Measurements from ENCODE around the gene DQX1. TPM values are rescaled to one million over a fixed set of nuclear protein-coding genes. Genes with fewer than 3 reads are reported as not detected.

The DQX1 gene
- polyA plus RNA-seq, 1 donor (not counting 4 experiments of a cell fraction or from before 2014, with no cell fraction given): 5.9 TPM

DNA sequence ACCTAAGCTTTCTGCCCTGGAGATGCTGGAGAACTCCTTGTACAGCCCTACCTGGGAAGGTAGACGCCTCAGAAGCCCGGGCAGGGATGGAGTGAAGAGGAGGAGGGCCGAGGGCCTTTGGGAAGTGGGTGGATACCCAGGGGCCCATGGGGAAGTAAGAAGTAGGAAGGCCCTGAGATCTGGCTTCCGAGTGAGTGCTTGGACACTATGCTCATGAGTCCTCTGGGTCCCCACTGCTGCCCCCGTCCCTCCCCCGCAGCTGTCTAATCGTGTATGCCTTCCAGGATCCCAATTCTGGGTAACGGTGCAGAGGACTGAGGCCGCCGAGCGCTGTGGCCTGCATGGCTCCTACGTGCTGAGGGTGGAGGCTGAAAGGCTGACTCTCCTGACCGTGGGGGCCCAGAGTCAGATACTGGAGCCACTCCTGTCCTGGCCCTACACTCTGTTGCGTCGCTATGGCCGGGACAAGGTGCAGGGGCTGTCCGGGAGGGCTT is 29.6 kb upstream of the DQX1 start:
- no peak for DNase-seq (ENCODE audit: low read depth, low spot score)
- H3K79me2 ChIP-seq (ENCODE audit: control insufficient read depth, insufficient read depth, low read length): no peaks in the 10 kb centered on the region
- H3K27ac ChIP-seq (ENCODE audit: control insufficient read depth, insufficient read depth, low read length): no peak overlapping the region
- dilution Hi-C loops (cut with MboI; ENCODE audit: extremely low pct_ligation_motif_present, low sequenced_read_pairs): no loop called here
- H3K36me3 ChIP-seq (ENCODE audit: control insufficient read depth in 2 of 2, extremely low read depth in 1 of 2, insufficient read depth in 2 of 2, low read length in 2 of 2): no peaks in the 10 kb centered on the region
- no peaks in the 10 kb centered on the region for H3K9me3 ChIP-seq (ENCODE audit: control insufficient read depth, low read depth, low read length)
- no peaks in the 10 kb centered on the region for H4K20me1 ChIP-seq (ENCODE audit: control insufficient read depth, extremely low read depth, insufficient read depth, low read length)
- peaks cover 16% of the 10 kb centered on the region for H3K27me3 ChIP-seq (ENCODE audit: control insufficient read depth, extremely low read depth, insufficient read depth, low read length)
- H3K9me1 ChIP-seq (ENCODE audit: control insufficient read depth, extremely low read depth, insufficient read depth, low read length): no peaks in the 10 kb centered on the region
- no peak for FAIRE-seq
- peaks cover 10% of the 10 kb centered on the region for H3K4me1 ChIP-seq (ENCODE audit: control insufficient read depth, extremely low read depth, insufficient read depth, low read length)
- TF ChIP-seq, protein P1, sequence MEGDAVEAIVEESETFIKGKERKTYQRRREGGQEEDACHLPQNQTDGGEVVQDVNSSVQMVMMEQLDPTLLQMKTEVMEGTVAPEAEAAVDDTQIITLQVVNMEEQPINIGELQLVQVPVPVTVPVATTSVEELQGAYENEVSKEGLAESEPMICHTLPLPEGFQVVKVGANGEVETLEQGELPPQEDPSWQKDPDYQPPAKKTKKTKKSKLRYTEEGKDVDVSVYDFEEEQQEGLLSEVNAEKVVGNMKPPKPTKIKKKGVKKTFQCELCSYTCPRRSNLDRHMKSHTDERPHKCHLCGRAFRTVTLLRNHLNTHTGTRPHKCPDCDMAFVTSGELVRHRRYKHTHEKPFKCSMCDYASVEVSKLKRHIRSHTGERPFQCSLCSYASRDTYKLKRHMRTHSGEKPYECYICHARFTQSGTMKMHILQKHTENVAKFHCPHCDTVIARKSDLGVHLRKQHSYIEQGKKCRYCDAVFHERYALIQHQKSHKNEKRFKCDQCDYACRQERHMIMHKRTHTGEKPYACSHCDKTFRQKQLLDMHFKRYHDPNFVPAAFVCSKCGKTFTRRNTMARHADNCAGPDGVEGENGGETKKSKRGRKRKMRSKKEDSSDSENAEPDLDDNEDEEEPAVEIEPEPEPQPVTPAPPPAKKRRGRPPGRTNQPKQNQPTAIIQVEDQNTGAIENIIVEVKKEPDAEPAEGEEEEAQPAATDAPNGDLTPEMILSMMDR (optimal IDR thresholded peaks at IDR 0.05 in 1 of 3, IDR thresholded peaks at IDR 0.05 in 1 of 3, conservative IDR thresholded peaks at IDR 0.05 in 1 of 3; ENCODE audit: extremely low read depth in 1 of 3, insufficient read depth in 2 of 3, low read length in 3 of 3): no peak
- no peak for TF ChIP-seq EZH2 (IDR thresholded peaks at IDR 0.05; ENCODE audit: low read length)
- no peak overlapping the region for H2AFZ ChIP-seq (ENCODE audit: control insufficient read depth, low read length)
- no peak overlapping the region for H3K4me3 ChIP-seq (ENCODE audit: control insufficient read depth in 2 of 3, extremely low read depth in 1 of 3, insufficient read depth in 2 of 3, low read depth in 1 of 3, low read length in 3 of 3)
- no peak overlapping the region for H3K4me2 ChIP-seq (ENCODE audit: control insufficient read depth, extremely low read depth, insufficient read depth, low read depth, low read length)
- no peak overlapping the region for H3K9ac ChIP-seq (ENCODE audit: control insufficient read depth, extremely low read depth, insufficient read depth, low read length)

DNA sequence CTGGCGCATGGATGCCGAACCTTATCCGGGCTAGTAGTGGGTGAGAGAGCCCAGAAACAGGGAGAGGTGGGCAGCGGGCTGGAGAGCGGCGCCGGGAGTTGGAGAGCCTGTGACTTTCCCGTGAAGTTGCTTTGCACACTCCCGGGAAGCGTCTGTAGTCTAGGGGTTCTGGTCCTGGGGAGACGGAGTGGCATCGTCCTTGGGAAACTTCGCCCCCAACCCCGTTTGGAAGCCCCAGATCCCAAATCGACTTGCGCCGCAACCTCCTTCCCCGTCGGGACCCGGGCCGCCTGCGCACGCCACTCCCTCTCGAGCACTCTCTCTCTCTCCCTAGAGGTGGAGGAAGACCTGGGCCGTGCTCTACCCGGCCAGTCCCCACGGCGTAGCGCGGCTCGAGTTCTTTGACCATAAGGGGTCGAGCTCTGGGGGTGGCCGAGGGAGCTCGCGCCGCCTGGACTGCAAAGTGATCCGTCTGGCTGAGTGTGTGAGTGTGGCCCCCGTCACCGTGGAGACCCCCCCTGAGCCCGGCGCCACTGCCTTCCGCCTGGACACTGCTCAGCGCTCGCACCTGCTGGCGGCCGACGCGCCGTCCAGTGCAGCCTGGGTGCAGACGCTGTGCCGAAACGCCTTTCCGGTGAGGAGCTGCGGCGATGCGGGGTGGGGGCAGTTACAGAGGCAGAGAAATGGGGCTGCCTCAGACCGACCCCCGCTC is 28.9 kb upstream of the DQX1 start:
- DNase-seq (ENCODE audit: low read depth, low spot score) (no peak), FAIRE-seq (no peak)
- dilution Hi-C loops (cut with MboI; ENCODE audit: extremely low pct_ligation_motif_present, low sequenced_read_pairs): no loop called here
- H2AFZ ChIP-seq (ENCODE audit: control insufficient read depth, low read length): peak overlapping the region; percentile 74
- peak overlapping the region; percentile 46 to 56 (median 46) for H3K4me3 ChIP-seq (ENCODE audit: control insufficient read depth in 2 of 3, extremely low read depth in 1 of 3, insufficient read depth in 2 of 3, low read depth in 1 of 3, low read length in 3 of 3)
- no peaks in the 10 kb centered on the region for H3K79me2 ChIP-seq (ENCODE audit: control insufficient read depth, insufficient read depth, low read length)
- no peaks in the 10 kb centered on the region for H3K9me1 ChIP-seq (ENCODE audit: control insufficient read depth, extremely low read depth, insufficient read depth, low read length)
- H3K27me3 ChIP-seq (ENCODE audit: control insufficient read depth, extremely low read depth, insufficient read depth, low read length): peaks cover 16% of the 10 kb centered on the region
- no peaks in the 10 kb centered on the region for H4K20me1 ChIP-seq (ENCODE audit: control insufficient read depth, extremely low read depth, insufficient read depth, low read length)
- H3K9ac ChIP-seq (ENCODE audit: control insufficient read depth, extremely low read depth, insufficient read depth, low read length): no peak overlapping the region
- no peak overlapping the region for H3K27ac ChIP-seq (ENCODE audit: control insufficient read depth, insufficient read depth, low read length)
- no peaks in the 10 kb centered on the region for H3K36me3 ChIP-seq (ENCODE audit: control insufficient read depth in 2 of 2, extremely low read depth in 1 of 2, insufficient read depth in 2 of 2, low read length in 2 of 2)
- H3K9me3 ChIP-seq (ENCODE audit: control insufficient read depth, low read depth, low read length): no peaks in the 10 kb centered on the region
- H3K4me1 ChIP-seq (ENCODE audit: control insufficient read depth, extremely low read depth, insufficient read depth, low read length): peaks cover 3% of the 10 kb centered on the region
- peak overlapping the region; percentile 77 for H3K4me2 ChIP-seq (ENCODE audit: control insufficient read depth, extremely low read depth, insufficient read depth, low read depth, low read length)
- TF ChIP-seq, protein P1 (optimal IDR thresholded peaks at IDR 0.05 in 1 of 3, IDR thresholded peaks at IDR 0.05 in 1 of 3, conservative IDR thresholded peaks at IDR 0.05 in 1 of 3; ENCODE audit: extremely low read depth in 1 of 3, insufficient read depth in 2 of 3, low read length in 3 of 3): no peak
- peak; percentile 59 for TF ChIP-seq EZH2 (IDR thresholded peaks at IDR 0.05; ENCODE audit: low read length)

All from keratinocyte (primary cell).